SHP77 (cell line): ENCODE measurements around the gene BCOR.

ENCODE experiments used
- DNase-seq, 2 experiments: peaks; one replicate each; lab custom pipeline; 2025; lab: John Stamatoyannopoulos, UW

Gene BCOR

DNA sequence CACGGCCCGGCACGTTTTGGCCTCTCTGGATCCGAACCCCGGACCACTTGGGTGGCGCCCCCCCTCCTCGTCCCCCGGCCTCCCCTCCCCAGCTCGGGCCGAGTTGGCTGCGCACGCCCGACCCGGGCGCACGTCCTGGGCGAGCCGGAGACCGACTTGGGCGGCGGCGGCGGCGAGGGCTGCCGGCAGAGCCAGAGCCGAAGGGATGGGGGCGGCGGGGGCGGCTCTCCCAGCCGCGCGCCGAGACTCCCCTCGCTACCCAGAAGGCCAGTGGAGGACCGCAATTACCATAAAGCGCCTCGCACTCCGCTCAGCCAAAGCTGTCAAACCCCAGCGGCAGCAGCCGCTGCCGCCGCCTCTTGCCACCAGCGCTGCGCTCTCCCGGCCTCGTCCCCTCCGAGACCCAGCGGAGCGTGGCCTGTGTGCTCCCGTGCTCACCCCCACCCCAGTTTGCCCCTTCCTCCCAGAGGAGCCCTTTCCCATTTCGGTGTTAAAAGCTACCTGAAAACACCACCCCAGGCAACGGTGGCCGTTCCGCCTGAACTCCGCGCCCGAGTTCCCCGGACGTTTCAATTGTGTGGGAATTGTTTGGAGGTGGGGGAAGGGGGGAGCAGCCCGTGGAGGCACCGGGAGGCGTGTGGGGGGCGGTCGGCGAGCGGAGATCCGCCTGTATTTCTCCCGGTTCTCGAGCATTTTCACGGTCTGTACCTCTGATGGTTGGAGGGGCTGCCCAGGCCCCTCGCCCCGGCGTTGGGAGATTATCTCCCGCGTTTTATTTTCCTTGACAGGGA lies 701 bp upstream of the BCOR start:
- peak in 1 of 2 experiments; percentile 44 for DNase-seq

- DNase-seq, result no peak
These were observed 636 bp downstream of the BCOR start for GRCh38 chrX:40097141-40097503.

GRCh38 chrX:40096395-40097091 lies 1.2 kb downstream of the BCOR start:
- no peak for DNase-seq

- no peak for DNase-seq
These were observed 2.0 kb downstream of the BCOR start for GRCh38 chrX:40095583-40096394.

- DNase-seq, result no peak
These were observed 2.7 kb downstream of the BCOR start for GRCh38 chrX:40094900-40095582.

DNA sequence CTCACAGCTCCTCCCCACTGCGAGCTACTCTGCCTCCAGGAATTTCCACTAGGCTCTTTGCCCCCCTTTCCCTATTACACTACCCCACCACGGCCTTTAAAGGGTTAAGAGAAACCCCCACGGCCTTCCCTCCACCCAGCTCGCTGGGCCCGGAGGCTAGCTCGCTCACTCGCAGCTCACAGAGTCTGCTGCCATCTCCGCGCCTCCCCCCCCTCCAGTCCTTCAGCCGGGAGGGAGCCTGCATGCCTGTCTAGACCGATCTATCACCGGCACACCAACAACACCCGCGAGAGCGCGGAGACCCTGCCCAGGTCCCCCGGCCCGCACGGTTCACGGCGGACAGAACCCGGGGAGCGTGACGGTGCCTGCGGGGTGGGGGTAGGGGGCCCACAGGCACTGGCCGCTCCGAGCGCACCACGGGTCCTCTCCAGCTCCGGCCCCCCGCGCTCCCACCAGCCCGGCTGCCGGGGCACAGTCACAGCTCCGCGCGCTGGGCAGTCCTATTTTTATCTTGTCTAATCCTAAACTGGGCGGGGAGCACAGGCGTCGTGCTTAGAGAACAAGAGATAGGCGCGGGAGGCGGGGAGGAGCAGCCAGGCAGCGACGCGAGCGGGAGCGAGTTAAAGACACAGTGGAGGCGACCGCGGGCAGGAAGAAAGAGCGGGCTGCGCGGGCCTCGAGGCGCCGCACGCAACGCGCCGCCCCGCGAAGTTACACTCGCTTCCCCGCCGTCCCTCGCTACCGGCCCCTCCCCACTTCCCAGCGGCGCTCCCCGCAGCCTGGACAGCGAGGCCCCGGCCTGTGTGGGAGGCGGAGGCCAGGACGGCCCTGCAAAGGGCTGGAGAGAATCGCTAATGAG lies 3.5 kb downstream of the BCOR start:
- DNase-seq, result no peak

GRCh38 chrX:40093586-40093985 lies 4.2 kb downstream of the BCOR start:
- no peak for DNase-seq

DNA sequence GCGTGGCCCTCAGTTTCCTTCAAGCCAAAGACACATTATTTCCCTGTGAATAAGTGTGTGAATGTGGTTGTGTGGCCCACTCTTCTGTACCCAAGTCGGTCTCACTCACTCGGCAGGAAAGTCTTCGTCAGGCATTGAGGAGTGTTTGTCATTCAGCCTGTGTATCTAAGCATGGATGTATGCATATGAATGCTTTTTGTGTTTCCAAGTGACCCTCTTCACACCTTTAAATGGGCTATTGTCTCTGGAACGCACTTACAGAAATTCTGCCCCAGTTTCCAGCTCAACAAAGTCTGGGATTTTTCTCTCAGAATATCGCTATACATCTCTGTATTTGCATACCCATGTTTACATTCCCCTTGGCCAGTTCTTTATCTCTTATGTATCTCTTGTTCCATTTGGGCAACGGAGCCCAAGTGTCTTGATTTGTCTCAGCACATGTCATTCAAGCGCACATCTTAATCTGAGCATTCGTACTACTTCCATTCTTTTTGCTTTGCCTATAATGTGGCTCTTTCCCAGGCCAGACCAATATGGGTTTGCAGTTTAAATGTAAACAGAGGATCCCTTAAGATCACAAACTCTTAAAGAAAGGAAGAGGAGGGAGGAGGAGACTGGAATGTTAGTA lies 4.8 kb downstream of the BCOR start:
- DNase-seq, result no peak

DNA sequence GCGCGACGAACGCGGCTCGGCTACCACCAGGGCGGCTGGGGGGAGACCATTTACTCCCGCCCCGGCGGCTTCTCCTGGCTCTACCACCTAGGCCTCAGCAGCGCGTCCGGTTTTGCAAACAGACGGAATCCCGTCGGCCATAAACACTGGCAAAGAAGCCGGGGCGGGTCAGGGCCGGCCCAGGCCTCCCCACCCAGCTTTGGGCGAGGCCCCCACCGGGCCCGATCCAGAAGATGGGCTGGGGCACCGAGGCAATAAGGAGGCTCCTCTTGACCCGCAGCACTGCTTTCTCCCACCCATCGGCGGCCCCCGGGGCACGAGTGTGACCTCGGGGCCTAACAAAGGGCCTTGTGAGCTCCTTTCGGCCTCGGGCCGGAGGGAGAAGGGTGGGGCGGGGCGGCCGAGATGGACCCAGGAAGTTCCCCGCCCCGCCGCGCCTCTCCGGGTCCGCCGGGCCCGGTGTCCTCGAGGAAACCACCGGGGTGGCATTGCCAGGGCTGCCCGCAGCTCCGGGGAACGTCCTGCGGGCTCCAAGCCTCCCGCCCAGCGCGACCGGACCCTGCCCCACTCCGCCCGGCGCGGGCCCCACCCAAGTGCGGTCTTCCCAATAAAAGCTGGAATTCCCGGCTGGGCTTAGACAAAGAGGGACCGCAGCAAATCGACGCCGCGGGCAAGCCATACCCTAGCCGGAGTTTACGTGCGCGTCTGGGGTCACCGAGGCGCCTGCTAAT lies 5.9 kb downstream of the BCOR start:
- DNase-seq, result no peak

- DNase-seq, result no peak
These were observed 6.8 kb downstream of the BCOR start for GRCh38 chrX:40090961-40091360.

DNA sequence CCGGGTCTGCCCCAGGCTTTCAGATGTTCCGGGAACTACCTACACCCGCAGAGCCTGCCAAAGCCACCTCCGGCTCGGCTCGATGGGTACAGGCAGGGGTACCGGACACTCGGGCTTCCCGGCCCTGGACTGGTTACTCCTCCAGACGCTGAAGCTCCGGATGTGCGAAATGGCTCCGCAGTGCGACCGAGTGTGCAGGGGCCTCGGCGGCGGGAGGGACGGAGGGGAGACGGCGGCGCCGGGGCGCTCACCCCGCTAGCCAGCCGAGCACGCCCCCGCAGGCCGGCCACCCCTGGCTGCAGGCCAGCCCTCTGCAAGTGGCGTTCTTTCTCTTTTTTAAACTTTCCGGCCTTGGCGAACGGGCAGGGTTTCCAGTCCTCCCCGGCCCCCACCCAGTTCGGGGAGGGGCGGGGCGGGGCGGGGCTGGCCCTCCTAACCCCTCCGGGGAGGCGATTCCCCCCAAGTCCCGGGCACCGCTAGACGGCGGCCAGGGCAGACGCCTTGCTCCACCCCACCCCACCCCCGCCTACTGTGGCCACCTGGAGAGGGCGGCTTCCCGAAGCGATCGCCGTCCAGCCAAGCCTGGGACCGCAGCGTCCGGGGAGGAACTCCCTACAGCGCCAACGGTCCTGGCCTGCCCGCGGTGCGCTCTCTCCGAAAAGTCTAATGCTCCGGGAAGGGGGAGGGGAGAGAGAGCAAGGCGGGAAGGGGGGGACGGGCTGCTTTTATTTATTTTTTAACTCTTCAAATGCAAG lies 7.5 kb downstream of the BCOR start:
- DNase-seq, result no peak

- no peak for DNase-seq
These were observed 8.8 kb downstream of the BCOR start for GRCh38 chrX:40088803-40089540.

GRCh38 chrX:40088299-40088625 lies 9.5 kb downstream of the BCOR start:
- DNase-seq, result no peak

DNA sequence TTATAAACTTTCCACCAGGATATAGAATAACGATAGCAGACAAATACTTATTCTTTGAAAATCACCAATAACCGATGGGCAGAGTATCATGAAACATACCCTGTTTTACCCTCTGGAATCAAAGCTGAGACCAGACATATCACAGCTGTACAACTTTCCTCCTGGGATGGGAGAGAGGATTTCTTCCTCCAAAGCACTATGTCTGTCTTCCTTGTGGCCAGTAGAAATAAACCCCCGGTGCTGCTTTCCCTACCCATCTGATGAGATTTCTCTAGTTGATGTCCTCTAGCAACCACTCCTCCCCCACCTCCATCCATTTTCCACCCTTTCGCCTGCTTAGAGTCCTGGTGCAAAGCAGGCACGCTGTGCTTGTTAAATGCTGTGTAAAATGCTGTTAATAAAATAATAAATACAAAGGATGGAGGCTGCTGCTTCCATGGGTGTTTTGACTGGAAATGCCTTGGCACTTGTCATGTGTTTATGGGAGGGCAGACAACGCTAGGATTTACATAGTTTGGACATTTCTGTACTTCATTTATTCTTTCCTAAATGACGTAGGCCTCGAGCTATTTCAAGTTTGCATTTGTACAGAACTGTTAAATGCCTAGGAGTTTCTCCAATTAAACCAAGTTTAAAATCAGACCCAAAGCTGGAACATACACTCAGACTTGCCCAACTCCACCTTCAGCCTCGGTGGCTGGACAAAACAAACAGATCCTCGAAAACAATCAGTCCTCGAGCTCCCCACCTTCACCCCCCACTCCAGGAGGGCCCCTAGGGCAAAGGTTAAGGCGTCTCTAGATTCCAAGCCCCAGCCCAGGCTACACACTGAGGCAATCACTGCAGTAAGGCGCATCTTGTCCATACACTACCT lies 10.1 kb downstream of the BCOR start:
- DNase-seq, result no peak

- no peak for DNase-seq
These were observed 11.0 kb downstream of the BCOR start for GRCh38 chrX:40086569-40087335.

- no peak for DNase-seq
These were observed 12.0 kb downstream of the BCOR start for GRCh38 chrX:40085714-40086113.

- DNase-seq, result no peak
These were observed 12.6 kb downstream of the BCOR start for GRCh38 chrX:40085102-40085551.
